WERI-Rb-1 (cell line): ENCODE data around the gene C2.

Experiments used
- DNase-seq: peaks from one replicate; pipeline ENCODE4 v3.0.0-alpha.2; 2020
- H3K27ac ChIP-seq: fragments of 250-450 bp; sonication (Bioruptor Pico); 2 replicates; pipeline ENCODE4 v1.5.1; 2020; ENCODE audit warnings: mild to moderate bottlenecking, moderate library complexity
- H3K27me3 ChIP-seq: fragments of 250-450 bp; sonication (Bioruptor Pico); 2 replicates; pipeline ENCODE4 v1.5.1; 2021; ENCODE audit warnings: mild to moderate bottlenecking, low read depth, moderate library complexity; ENCODE audit not compliant: insufficient read depth, severe bottlenecking
- H3K36me3 ChIP-seq: fragments of 250-450 bp; sonication (Bioruptor Pico); 2 replicates; pipeline ENCODE4 v1.5.1; 2020; ENCODE audit warnings: mild to moderate bottlenecking, moderate library complexity
- H3K4me3 ChIP-seq: 2 replicates; pipeline ENCODE4 v1.5.1; 2011; ENCODE audit warnings: low read depth, mild to moderate bottlenecking, control low read depth, low read length
- H3K9me3 ChIP-seq: fragments of 250-450 bp; sonication (Bioruptor Pico); 2 replicates; pipeline ENCODE4 v1.5.1; 2021; ENCODE audit warnings: mild to moderate bottlenecking, moderate library complexity; ENCODE audit not compliant: severe bottlenecking
- CTCF ChIP-seq: IDR thresholded peaks from 2 replicates; pipeline ENCODE4 v1.5.1; 2011; ENCODE audit warnings: low read depth, mild to moderate bottlenecking, control low read depth, inconsistent platforms, low read length

The C2 gene

DNA sequence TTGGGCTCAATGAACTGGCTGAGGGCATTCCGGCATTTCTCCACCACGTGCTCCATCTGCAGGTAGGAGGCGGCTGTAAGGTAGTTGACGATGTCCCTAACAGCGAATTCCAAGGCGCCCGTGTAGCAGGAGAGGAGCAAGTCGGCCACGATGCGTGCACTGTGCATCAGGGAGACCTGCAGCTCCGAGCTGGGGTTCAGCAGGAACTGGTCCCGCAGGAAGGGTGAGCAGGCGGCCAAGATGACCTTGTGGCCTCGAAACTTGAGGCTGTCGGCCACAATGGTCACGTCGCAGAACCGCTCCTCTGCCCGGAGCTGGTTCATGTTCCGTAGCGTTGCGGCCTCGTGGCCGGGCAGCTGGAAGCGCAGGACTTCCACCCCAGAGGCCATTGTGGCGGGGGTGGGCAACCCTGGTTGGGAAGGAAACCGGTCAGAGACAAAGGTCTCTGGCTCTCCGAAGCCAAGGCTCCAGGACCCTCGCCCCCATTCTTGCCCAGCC is 26.6 kb upstream of the C2 start:
- peak overlapping the region; percentile 62 for H3K27ac ChIP-seq
- H3K4me3 ChIP-seq = peak overlapping the region; percentile 69
- peak; percentile 45 for DNase-seq
- no peak for TF ChIP-seq CTCF
- peaks cover 11% of the 10 kb centered on the region for H3K36me3 ChIP-seq
- no peaks in the 10 kb centered on the region for H3K27me3 ChIP-seq
- H3K9me3 ChIP-seq = no peaks in the 10 kb centered on the region

GRCh38 chr6:31901415-31901952 is 26.0 kb upstream of the C2 start:
- Histone ChIP-seq H3K27me3 (no peaks in the 10 kb centered on the region), H3K36me3 (peaks cover 6% of the 10 kb centered on the region), H3K4me3 (peak overlapping the region; percentile 69), H3K27ac (peak overlapping the region; percentile 62), H3K9me3 (no peaks in the 10 kb centered on the region)
- peak; percentile 78 for DNase-seq
- no peak for TF ChIP-seq CTCF

DNA sequence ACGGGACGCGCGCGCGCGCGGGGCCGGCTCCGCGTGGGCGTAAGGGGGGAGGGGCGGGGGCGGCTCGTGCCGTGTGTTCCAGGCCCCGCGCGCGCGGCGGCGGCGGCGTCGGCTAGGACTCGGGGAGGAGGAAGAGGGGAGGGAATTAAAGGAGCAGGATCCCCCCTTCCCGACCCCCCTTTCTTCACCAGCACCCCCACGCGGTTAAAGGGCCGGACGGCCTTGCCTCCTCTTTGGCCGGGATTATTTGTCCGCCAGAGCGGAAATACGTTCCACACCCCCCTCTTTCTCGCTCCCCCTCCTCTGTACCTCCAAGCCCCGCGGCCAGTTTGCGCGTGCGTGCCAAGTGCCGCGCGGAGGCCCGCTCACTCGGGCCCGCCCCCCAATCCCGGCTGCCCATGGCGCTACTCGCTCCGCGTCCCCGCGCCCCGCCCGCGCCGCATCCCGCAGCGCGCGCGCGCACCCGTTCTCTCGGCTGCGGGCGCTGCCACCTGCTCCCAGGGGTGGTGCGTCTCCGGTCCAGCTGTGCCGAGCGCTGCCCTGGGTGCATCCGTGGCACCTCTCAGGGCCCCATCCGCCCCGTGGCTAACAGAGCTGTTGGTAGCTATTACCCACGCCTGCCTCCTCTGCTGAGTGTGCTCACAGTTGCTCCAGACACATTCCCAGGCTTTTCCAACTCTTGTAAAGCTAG is 25.4 kb upstream of the C2 start, which contains the start of gene ZBTB12:
Gene ZBTB12 (minus strand): TSS at position 134 of the 691 bp plus-strand sequence. CDS start 781 bp downstream, outside the sequence.
- H3K27ac ChIP-seq = peak within 1 kb of the TSS; percentile 62
- no peaks in the 10 kb centered on the region for H3K9me3 ChIP-seq
- DNase-seq = peak; percentile 99
- TF ChIP-seq CTCF = peak; percentile 12; the same call in 1 of the 2 replicates
- peak within 1 kb of the TSS; percentile 69 for H3K4me3 ChIP-seq
- H3K36me3 ChIP-seq = peaks cover 3% of the 10 kb centered on the region; the same call in 1 of the 2 replicates
- no peaks in the 10 kb centered on the region for H3K27me3 ChIP-seq

DNA sequence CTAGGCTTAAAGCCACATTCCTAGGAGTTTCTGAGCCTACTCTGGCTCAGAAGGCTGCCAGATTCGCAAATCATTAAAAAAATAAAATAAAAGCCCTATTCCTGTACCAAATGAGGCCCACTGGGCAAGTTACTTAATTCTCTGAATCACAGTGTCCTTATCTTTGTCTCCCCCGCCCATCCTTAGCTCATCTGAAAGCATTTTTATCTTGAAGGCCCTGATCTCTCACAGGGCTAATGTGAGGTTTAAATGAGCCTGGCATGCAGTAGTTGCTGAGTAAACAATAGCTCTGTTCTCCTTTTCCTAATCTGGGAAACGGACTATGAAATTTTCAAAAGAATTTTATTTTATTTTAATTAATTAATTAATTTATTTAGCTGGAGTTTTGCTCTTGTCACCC is 23.6 kb upstream of the C2 start:
- no peaks in the 10 kb centered on the region for H3K27me3 ChIP-seq
- H3K36me3 ChIP-seq = no peaks in the 10 kb centered on the region
- no peaks in the 10 kb centered on the region for H3K9me3 ChIP-seq

GRCh38 chr6:31905041-31905440 is 22.5 kb upstream of the C2 start:
- no peak for TF ChIP-seq CTCF
- H3K27ac ChIP-seq = no peak overlapping the region
- DNase-seq = no peak
- H3K27me3 ChIP-seq = no peaks in the 10 kb centered on the region
- no peaks in the 10 kb centered on the region for H3K9me3 ChIP-seq
- no peaks in the 10 kb centered on the region for H3K36me3 ChIP-seq
- H3K4me3 ChIP-seq = no peak overlapping the region

More for the DNA sequence above, 23.6 kb upstream of the C2 start:
- Histone ChIP-seq H3K4me3 (no peak overlapping the region), H3K27ac (no peak overlapping the region)
- no peak for TF ChIP-seq CTCF
- no peak for DNase-seq
